ENCODE data around the gene TAS2R39. TPM values are rescaled to one million over a fixed set of nuclear protein-coding genes. Genes with fewer than 3 reads are reported as not detected.
"Not testable (repeated sequence)": the region's sequence is repeated elsewhere in the genome, so short reads cannot be mapped to it uniquely, and the experiment has no call there.

The TAS2R39 gene
- total RNA-seq, 1 experiment from 2014 or later = not detected

- TF ChIP-seq, protein P1, sequence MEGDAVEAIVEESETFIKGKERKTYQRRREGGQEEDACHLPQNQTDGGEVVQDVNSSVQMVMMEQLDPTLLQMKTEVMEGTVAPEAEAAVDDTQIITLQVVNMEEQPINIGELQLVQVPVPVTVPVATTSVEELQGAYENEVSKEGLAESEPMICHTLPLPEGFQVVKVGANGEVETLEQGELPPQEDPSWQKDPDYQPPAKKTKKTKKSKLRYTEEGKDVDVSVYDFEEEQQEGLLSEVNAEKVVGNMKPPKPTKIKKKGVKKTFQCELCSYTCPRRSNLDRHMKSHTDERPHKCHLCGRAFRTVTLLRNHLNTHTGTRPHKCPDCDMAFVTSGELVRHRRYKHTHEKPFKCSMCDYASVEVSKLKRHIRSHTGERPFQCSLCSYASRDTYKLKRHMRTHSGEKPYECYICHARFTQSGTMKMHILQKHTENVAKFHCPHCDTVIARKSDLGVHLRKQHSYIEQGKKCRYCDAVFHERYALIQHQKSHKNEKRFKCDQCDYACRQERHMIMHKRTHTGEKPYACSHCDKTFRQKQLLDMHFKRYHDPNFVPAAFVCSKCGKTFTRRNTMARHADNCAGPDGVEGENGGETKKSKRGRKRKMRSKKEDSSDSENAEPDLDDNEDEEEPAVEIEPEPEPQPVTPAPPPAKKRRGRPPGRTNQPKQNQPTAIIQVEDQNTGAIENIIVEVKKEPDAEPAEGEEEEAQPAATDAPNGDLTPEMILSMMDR (conservative IDR thresholded peaks at IDR 0.05; ENCODE audit: low read depth, low read length) = no peak
- TF ChIP-seq EZH2 (IDR thresholded peaks at IDR 0.05; ENCODE audit: borderline replicate concordance, low read depth, low read length, poor library complexity, severe bottlenecking) = no peak
These were observed 22.5 kb downstream of the TAS2R39 start for GRCh38 chr7:143205560-143206293.

DNA sequence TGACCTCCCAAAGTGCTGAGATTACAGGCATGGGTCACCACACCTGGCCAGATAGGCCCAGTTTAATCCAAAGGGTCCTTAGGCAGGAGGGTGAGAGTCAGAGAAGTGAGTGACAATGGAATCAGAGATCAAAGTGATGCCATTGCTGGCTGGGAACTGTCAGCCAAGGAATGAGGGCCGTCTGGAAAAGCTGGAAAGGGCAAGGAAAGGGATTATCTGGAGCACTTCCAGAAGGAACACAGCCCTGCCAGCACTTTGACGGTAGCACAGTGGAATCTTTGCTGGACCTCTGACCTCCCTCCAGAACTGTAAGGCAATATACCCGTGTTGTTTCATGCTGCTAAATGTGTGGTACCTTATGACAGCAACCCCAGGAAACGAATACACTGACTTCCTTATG lies 27.3 kb downstream of the TAS2R39 start:
- H3K9me3 ChIP-seq (ENCODE audit: low read depth, low read length, poor library complexity, severe bottlenecking) = no peaks in the 10 kb centered on the region
- H3K27ac ChIP-seq (ENCODE audit: low read depth, low read length, poor library complexity, severe bottlenecking) = no peak overlapping the region
- intact Hi-C loops (cut with micrococcal nuclease; ENCODE audit: unreplicated experiment) = no loop called here
- no peaks in the 10 kb centered on the region for H3K27me3 ChIP-seq (replicated peaks; ENCODE audit: insufficient read depth, low read depth, low read length, poor library complexity)
- BruUV-seq (replicated peaks) = no TSS peak
- TF ChIP-seq, protein P1 (conservative IDR thresholded peaks at IDR 0.05; ENCODE audit: low read depth, low read length) = no peak
- no peak for TF ChIP-seq EZH2 (IDR thresholded peaks at IDR 0.05; ENCODE audit: borderline replicate concordance, low read depth, low read length, poor library complexity, severe bottlenecking)
- H3K4me1 ChIP-seq (ENCODE audit: insufficient read depth, low read length, poor library complexity, severe bottlenecking) = no peaks in the 10 kb centered on the region
- POLR2A ChIA-PET (ENCODE audit: low non-redundant PET) = no interaction called here
- no peak for DNase-seq (ENCODE audit: low spot score)
- no peak overlapping the region for H3K4me3 ChIP-seq (ENCODE audit: low read depth, low read length, poor library complexity, severe bottlenecking)
- H3K36me3 ChIP-seq (ENCODE audit: insufficient read depth, low read length, poor library complexity, severe bottlenecking) = no peaks in the 10 kb centered on the region
- CTCF ChIA-PET = no interaction called here

More at GRCh38 chr7:143205560-143206293, 22.5 kb downstream of the TAS2R39 start:
- no TSS peak for BruUV-seq (replicated peaks)
- Histone ChIP-seq H3K4me1 (ENCODE audit: insufficient read depth, low read length, poor library complexity, severe bottlenecking) (no peaks in the 10 kb centered on the region), H3K27me3 (replicated peaks; ENCODE audit: insufficient read depth, low read depth, low read length, poor library complexity) (peaks cover 12% of the 10 kb centered on the region), H3K9me3 (ENCODE audit: low read depth, low read length, poor library complexity, severe bottlenecking) (no peaks in the 10 kb centered on the region), H3K27ac (ENCODE audit: low read depth, low read length, poor library complexity, severe bottlenecking) (no peak overlapping the region), H3K4me3 (ENCODE audit: low read depth, low read length, poor library complexity, severe bottlenecking) (no peak overlapping the region), H3K36me3 (ENCODE audit: insufficient read depth, low read length, poor library complexity, severe bottlenecking) (no peaks in the 10 kb centered on the region)
- ChIA-PET CTCF (interaction anchor here (1.8 kb wide), 1 partner anchor 9 kb away, joined by 4 read pairs; no protein-coding TSS in a partner anchor), POLR2A (ENCODE audit: low non-redundant PET) (no interaction called here)
- no peak for DNase-seq (ENCODE audit: low spot score)
- intact Hi-C loops (cut with micrococcal nuclease; ENCODE audit: unreplicated experiment) = no loop called here

GRCh38 chr7:143213478-143213877 lies 30.3 kb downstream of the TAS2R39 start:
- DNase-seq (ENCODE audit: low spot score); POLR2A ChIA-PET (ENCODE audit: low non-redundant PET); H3K27ac ChIP-seq (ENCODE audit: low read depth, low read length, poor library complexity, severe bottlenecking); intact Hi-C loops (cut with micrococcal nuclease; ENCODE audit: unreplicated experiment); BruUV-seq (replicated peaks); H3K4me1 ChIP-seq (ENCODE audit: insufficient read depth, low read length, poor library complexity, severe bottlenecking); H3K9me3 ChIP-seq (ENCODE audit: low read depth, low read length, poor library complexity, severe bottlenecking); H3K36me3 ChIP-seq (ENCODE audit: insufficient read depth, low read length, poor library complexity, severe bottlenecking); H3K27me3 ChIP-seq (replicated peaks; ENCODE audit: insufficient read depth, low read depth, low read length, poor library complexity); H3K4me3 ChIP-seq (ENCODE audit: low read depth, low read length, poor library complexity, severe bottlenecking): not testable (repeated sequence)
- CTCF ChIA-PET = interaction anchor here (2.4 kb wide), 1 partner anchor 341 kb away, joined by 16 read pairs; no protein-coding TSS in a partner anchor
